Activated T-helper 17 cell treated with anti-CD3 and anti-CD28 coated beads, Interleukin-2, amount 50 U/mL, for 72 hours (primary cell): ENCODE measurements around the gene VAT1L. TPM values are rescaled to one million over a fixed set of nuclear protein-coding genes. Genes with fewer than 3 reads are reported as not detected.

Experiments
- ATAC-seq: fragments of 150-1000 bp; cut with Tn5 transposase; replicated peaks from 2 replicates; pipeline ENCODE4 v1.10.0; 2021; ENCODE audit warnings: mild to moderate bottlenecking, moderate library complexity
- H3K27ac Mint-ChIP-seq: one replicate; pipeline ENCODE4 v1.8.0; 2022; ENCODE audit warnings: mixed read lengths
- H3K27me3 Mint-ChIP-seq: one replicate; pipeline ENCODE4 v1.8.0; 2022; ENCODE audit warnings: mixed read lengths
- H3K36me3 Mint-ChIP-seq: one replicate; pipeline ENCODE4 v1.8.0; 2022; ENCODE audit warnings: low read depth, mild to moderate bottlenecking, mixed read lengths
- H3K4me1 Mint-ChIP-seq: one replicate; pipeline ENCODE4 v1.8.0; 2022; ENCODE audit warnings: mixed read lengths
- H3K4me3 Mint-ChIP-seq: one replicate; pipeline ENCODE4 v1.8.0; 2022; ENCODE audit warnings: mild to moderate bottlenecking, mixed read lengths
- H3K9me3 Mint-ChIP-seq: one replicate; pipeline ENCODE4 v1.8.0; 2022; ENCODE audit warnings: mixed read lengths
- total RNA-seq, 2 donors: library from RNA; stranded (reverse); gene quantifications; one replicate each; pipeline ENCODE4 v1.2.3, GENCODE V29; 2022

The VAT1L gene
- total RNA-seq, 2 donors from 2014 or later, result not detected

- Mint-ChIP-seq H3K36me3 (no peaks in the 10 kb centered on the region), H3K9me3 (no peaks in the 10 kb centered on the region), H3K4me1 (no peaks in the 10 kb centered on the region), H3K4me3 (no peak overlapping the region), H3K27ac (no peak overlapping the region), H3K27me3 (peaks cover 16% of the 10 kb centered on the region)
- no peak for ATAC-seq
These were observed 94.0 kb downstream of the VAT1L start for GRCh38 chr16:77882358-77882757.

- H3K27me3 Mint-ChIP-seq, result peaks cover 23% of the 10 kb centered on the region
- no peak for ATAC-seq
These were observed 97.4 kb downstream of the VAT1L start for GRCh38 chr16:77885571-77886295.

GRCh38 chr16:77888871-77889270 is 100.5 kb downstream of the VAT1L start:
- H3K4me1 Mint-ChIP-seq, result no peaks in the 10 kb centered on the region
- no peak overlapping the region for H3K27ac Mint-ChIP-seq
- H3K27me3 Mint-ChIP-seq, result peaks cover 20% of the 10 kb centered on the region
- no peaks in the 10 kb centered on the region for H3K36me3 Mint-ChIP-seq
- no peaks in the 10 kb centered on the region for H3K9me3 Mint-ChIP-seq
- ATAC-seq, result no peak
- H3K4me3 Mint-ChIP-seq, result no peak overlapping the region

More at GRCh38 chr16:77885571-77886295, 97.4 kb downstream of the VAT1L start:
- H3K9me3 Mint-ChIP-seq, result no peaks in the 10 kb centered on the region
- no peaks in the 10 kb centered on the region for H3K36me3 Mint-ChIP-seq
- H3K27ac Mint-ChIP-seq, result no peak overlapping the region
- no peaks in the 10 kb centered on the region for H3K4me1 Mint-ChIP-seq
- H3K4me3 Mint-ChIP-seq, result no peak overlapping the region

- H3K4me1 Mint-ChIP-seq, result no peaks in the 10 kb centered on the region
- ATAC-seq, result no peak
- H3K4me3 Mint-ChIP-seq, result no peak overlapping the region
- H3K36me3 Mint-ChIP-seq, result no peaks in the 10 kb centered on the region
- no peak overlapping the region for H3K27ac Mint-ChIP-seq
- H3K27me3 Mint-ChIP-seq, result peaks cover 23% of the 10 kb centered on the region
- no peaks in the 10 kb centered on the region for H3K9me3 Mint-ChIP-seq
These were observed 101.7 kb downstream of the VAT1L start for GRCh38 chr16:77890075-77890474.

GRCh38 chr16:77894162-77894561 is 105.8 kb downstream of the VAT1L start:
- Mint-ChIP-seq H3K4me1 (no peaks in the 10 kb centered on the region), H3K36me3 (no peaks in the 10 kb centered on the region), H3K4me3 (no peak overlapping the region), H3K27me3 (peaks cover 12% of the 10 kb centered on the region), H3K27ac (no peak overlapping the region), H3K9me3 (no peaks in the 10 kb centered on the region)
- no peak for ATAC-seq

- Mint-ChIP-seq H3K27me3 (peaks cover 8% of the 10 kb centered on the region), H3K27ac (no peak overlapping the region), H3K36me3 (no peaks in the 10 kb centered on the region), H3K4me3 (no peak overlapping the region), H3K4me1 (no peaks in the 10 kb centered on the region), H3K9me3 (no peaks in the 10 kb centered on the region)
- no peak for ATAC-seq
These were observed 107.6 kb downstream of the VAT1L start for GRCh38 chr16:77895962-77896361.

- H3K4me3 Mint-ChIP-seq, result no peak overlapping the region
- no peaks in the 10 kb centered on the region for H3K36me3 Mint-ChIP-seq
- H3K9me3 Mint-ChIP-seq, result no peaks in the 10 kb centered on the region
- peaks cover 11% of the 10 kb centered on the region for H3K27me3 Mint-ChIP-seq
- ATAC-seq, result no peak
- no peaks in the 10 kb centered on the region for H3K4me1 Mint-ChIP-seq
- H3K27ac Mint-ChIP-seq, result no peak overlapping the region
These were observed 108.2 kb downstream of the VAT1L start for GRCh38 chr16:77896415-77897128.

GRCh38 chr16:77897129-77897437 is 108.7 kb downstream of the VAT1L start:
- H3K9me3 Mint-ChIP-seq, result no peaks in the 10 kb centered on the region
- H3K4me1 Mint-ChIP-seq, result no peaks in the 10 kb centered on the region
- peaks cover 12% of the 10 kb centered on the region for H3K27me3 Mint-ChIP-seq
- H3K27ac Mint-ChIP-seq, result no peak overlapping the region
- no peak overlapping the region for H3K4me3 Mint-ChIP-seq
- ATAC-seq, result no peak
- no peaks in the 10 kb centered on the region for H3K36me3 Mint-ChIP-seq

GRCh38 chr16:77897831-77898605 is 109.7 kb downstream of the VAT1L start:
- no peak for ATAC-seq
- H3K9me3 Mint-ChIP-seq, result no peaks in the 10 kb centered on the region
- H3K4me1 Mint-ChIP-seq, result no peaks in the 10 kb centered on the region
- H3K27me3 Mint-ChIP-seq, result peaks cover 12% of the 10 kb centered on the region
- no peak overlapping the region for H3K27ac Mint-ChIP-seq
- H3K4me3 Mint-ChIP-seq, result no peak overlapping the region
- H3K36me3 Mint-ChIP-seq, result no peaks in the 10 kb centered on the region

GRCh38 chr16:77898671-77899211 is 110.4 kb downstream of the VAT1L start:
- H3K27me3 Mint-ChIP-seq, result peaks cover 12% of the 10 kb centered on the region
- no peaks in the 10 kb centered on the region for H3K9me3 Mint-ChIP-seq
- H3K4me1 Mint-ChIP-seq, result no peaks in the 10 kb centered on the region
- H3K36me3 Mint-ChIP-seq, result no peaks in the 10 kb centered on the region
- no peak for ATAC-seq
- no peak overlapping the region for H3K4me3 Mint-ChIP-seq
- H3K27ac Mint-ChIP-seq, result no peak overlapping the region

GRCh38 chr16:77899416-77899815 is 111.1 kb downstream of the VAT1L start:
- H3K27me3 Mint-ChIP-seq, result peaks cover 10% of the 10 kb centered on the region
- no peaks in the 10 kb centered on the region for H3K4me1 Mint-ChIP-seq
- no peak overlapping the region for H3K27ac Mint-ChIP-seq
- no peak for ATAC-seq
- H3K9me3 Mint-ChIP-seq, result no peaks in the 10 kb centered on the region
- no peaks in the 10 kb centered on the region for H3K36me3 Mint-ChIP-seq
- no peak overlapping the region for H3K4me3 Mint-ChIP-seq

GRCh38 chr16:77905374-77905920 is 117.1 kb downstream of the VAT1L start:
- no peaks in the 10 kb centered on the region for H3K36me3 Mint-ChIP-seq
- H3K9me3 Mint-ChIP-seq, result no peaks in the 10 kb centered on the region
- no peak overlapping the region for H3K27ac Mint-ChIP-seq
- H3K4me3 Mint-ChIP-seq, result no peak overlapping the region
- no peaks in the 10 kb centered on the region for H3K4me1 Mint-ChIP-seq
- no peak for ATAC-seq
- H3K27me3 Mint-ChIP-seq, result peaks cover 22% of the 10 kb centered on the region

- Mint-ChIP-seq H3K27me3 (peaks cover 21% of the 10 kb centered on the region), H3K4me1 (no peaks in the 10 kb centered on the region), H3K4me3 (no peak overlapping the region), H3K27ac (no peak overlapping the region), H3K9me3 (no peaks in the 10 kb centered on the region), H3K36me3 (no peaks in the 10 kb centered on the region)
- no peak for ATAC-seq
These were observed 121.7 kb downstream of the VAT1L start for GRCh38 chr16:77910021-77910420.

GRCh38 chr16:77912617-77913016 is 124.3 kb downstream of the VAT1L start:
- Mint-ChIP-seq H3K27me3 (peaks cover 11% of the 10 kb centered on the region), H3K36me3 (no peaks in the 10 kb centered on the region), H3K4me3 (no peak overlapping the region), H3K27ac (no peak overlapping the region), H3K9me3 (no peaks in the 10 kb centered on the region), H3K4me1 (no peaks in the 10 kb centered on the region)
- no peak for ATAC-seq
